Cerebellar cortex (tissue), 1 donor: ENCODE results near the gene TMEM120B.
"Not testable (repeated sequence)": the region's sequence is repeated elsewhere in the genome, so short reads cannot be mapped to it uniquely, and the experiment has no call there.

Source experiments
- DNase-seq: peaks from one replicate; pipeline ENCODE4 v3.0.0-alpha.2; 2015; ENCODE audit warnings: low spot score

The TMEM120B gene

DNA sequence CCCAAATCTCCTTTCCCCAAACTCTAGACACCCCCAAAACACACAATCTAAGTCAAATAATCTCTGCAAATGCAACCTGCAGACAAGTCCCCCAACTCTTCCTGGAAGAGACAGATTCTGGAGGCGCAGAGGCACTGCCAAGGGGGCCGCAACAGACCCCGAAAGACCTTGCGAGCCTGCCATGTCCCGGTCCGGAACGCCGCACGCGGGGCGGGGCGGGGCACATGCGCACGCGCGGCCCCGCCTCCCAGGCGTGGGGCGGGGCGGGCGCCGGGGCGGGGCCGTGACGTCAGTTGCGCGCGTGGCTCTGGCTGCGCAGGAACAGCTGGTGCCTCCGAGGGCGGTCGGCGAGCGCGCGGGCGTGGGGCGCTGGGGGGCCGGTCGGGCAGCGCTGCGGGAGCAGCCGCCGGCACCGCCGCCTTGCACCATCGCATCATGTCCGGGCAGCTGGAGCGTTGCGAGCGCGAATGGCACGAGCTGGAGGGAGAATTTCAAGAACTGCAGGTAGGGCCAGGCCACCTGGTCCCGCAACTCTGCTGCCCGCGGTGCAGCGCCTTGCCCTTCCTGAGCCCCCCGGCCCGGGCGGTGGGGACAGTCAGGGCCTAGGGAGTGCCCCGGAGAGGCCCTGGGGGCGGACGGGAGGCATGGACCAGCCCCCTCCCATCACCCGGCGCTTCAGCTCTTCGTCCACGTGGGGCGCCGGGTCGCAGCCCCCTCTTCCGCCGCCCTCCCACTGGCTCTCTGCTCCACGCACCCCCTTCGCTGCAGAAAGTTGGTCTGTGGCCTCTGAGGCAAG, at the start of gene TMEM120B:
TSS of gene TMEM120B (plus strand) at position 292 of the 796 bp plus-strand sequence. CDS start at position 436, 144 bp downstream.
- peak; percentile 74 for DNase-seq

DNA sequence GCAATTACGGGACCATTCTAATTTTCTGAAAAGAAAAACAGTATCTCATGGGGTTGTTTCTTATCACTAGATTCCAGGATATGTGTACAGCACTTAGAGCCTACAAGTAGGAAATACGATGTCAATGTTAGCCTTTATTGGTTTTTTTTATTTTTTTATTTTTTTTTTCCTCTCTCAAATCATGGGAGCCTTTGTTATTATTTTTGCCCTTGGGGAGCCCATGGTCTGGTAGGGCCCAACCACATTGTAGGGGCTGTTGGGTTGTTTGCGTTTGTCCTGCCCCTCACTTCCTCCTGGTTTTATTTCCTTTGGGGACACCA, 49.0 kb upstream of the TMEM120B start:
- DNase-seq, result no peak

DNA sequence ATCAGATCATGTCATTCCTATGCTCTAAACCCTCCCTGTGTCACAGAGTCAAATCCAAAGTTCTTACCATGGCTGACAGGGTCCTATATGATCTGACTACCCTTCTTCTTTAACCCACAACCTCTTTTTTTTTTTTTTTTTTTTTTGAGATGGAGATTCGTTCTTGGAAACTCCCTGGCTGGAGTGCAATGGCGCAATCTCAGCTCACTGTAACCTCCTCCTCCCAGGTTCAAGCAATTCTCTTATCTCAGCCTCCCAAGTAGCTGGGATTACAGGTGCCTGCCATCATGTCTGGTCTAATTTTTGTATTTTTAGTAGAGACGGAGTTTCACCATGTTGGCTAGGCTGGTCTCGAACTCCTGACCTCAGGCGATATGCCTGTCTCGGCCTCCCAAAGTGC, 45.7 kb upstream of the TMEM120B start:
- not testable (repeated sequence) for DNase-seq

DNA sequence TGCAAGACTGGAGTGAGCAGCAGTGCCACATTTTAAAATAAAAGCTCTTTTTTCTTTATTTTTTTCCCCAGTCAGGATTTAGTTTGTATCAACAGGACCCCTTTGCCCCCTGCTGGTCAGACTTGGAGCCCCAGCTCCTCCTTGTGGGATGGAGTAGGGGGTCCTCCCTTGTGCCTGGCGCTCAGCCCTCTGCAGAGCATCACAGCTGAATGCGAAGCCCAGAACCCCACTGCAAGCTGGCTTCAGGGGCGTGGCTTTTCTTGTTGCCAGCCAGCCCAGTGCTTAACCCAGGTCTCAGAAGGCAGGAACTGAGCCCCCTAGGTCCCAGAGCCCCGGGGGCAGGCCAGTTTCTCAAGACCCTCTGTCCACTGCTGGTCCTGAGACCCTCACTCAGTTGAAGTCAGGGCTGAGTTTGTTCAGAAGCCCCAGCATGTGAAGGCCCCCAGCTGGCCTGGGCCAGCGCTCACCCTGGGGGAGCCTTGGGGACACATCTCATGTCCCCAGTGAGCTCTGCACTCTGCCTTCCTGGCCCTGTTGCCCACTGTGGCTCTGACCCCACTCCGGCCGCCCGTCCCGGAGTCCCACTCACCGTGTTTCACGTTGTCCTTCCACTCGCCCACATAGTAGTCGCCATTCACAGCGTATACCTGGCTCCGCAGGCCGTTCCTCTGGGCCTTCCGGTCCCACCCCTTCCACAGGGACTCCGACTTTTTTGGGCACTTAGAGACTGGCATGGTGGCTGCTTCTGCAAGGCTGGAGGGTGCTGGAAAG, 43.6 kb upstream of the TMEM120B start:
- DNase-seq, result peak; percentile 50

DNA sequence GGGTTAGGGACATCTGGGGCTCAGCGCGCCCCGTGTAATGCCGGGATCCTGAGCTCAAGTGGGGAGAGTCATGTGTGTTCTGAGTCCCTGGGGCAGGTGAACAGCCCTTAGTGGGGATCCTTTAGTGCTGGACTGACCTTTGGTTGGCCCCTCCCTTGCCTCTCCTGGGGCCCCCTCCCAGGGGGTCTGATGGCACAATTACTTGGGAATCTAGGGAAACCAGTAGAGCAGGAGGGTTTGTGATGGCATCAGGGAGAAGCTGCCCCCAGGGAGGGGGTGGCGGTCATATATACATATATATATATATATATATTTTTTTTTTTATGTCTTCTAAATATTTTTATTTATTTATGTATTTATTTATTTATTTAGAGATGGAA, 43.0 kb upstream of the TMEM120B start, which contains the start of gene MORN3:
TSS of gene MORN3 (minus strand) at position 134 of the 380 bp plus-strand sequence. CDS start 171 bp downstream, outside the sequence.
- DNase-seq, result no peak

DNA sequence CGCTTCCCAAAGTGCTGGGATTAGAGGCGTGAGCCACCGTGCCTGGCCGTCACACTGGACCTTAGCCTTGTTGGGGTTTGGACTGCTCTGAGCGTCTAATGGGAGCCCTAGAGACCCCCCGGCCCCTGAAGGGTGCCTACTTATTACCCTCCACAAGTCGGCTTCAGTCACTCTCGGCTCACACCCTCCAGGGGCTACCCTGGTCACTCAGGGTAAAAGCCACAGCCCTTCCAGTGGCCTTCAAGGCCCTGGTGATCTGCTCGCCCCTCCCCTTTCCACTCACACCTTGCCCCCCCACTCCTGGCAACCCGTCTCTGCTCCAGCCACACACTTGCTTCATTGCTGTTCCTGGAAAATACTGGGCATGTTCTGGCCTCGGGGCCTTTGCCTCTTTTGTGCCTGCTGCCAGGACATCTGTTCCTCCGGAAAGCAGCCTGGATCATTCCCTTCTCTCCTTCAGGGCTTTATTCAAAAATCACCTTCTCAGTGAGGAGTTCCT, 39.5 kb upstream of the TMEM120B start:
- DNase-seq, result peak; percentile 46

DNA sequence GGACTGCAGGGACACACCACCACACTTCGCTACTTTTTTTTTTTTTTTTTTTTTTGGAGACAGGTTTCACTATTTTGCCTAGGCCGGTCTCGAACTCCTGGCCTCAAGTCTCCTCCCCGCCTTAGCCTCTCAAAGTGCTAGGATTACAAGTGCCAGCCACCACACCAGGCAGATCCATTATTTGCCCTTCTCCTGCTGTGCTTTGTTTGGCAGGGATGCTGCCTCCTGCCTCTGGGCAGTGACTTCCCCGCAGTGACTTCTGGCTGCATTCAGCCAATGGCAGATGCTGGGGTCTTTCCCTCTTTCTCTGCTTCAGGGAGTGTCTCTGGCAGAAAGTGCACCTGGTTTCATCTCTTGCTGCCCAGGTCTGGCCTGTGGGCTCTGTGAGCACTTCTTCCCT, 36.4 kb upstream of the TMEM120B start:
- no peak for DNase-seq

DNA sequence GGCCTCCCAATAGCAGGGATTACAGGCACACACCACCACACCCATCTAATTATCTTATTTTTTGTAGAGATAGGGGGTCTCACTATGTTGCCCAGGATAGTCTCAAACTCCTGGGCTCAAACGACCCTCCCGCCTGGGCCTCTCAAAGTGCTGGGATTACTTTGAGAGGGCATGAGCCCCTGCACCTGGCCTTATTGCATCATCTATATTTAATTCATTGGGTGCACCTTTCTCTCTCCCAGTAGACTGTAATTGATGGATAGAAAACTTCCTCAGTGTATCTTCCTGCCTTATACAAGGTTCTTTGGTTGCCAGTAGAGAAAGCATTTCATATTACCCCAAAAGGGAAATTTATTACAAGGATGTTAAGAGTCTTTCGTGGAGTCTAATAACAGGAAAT, 34.2 kb upstream of the TMEM120B start:
- no peak for DNase-seq

DNA sequence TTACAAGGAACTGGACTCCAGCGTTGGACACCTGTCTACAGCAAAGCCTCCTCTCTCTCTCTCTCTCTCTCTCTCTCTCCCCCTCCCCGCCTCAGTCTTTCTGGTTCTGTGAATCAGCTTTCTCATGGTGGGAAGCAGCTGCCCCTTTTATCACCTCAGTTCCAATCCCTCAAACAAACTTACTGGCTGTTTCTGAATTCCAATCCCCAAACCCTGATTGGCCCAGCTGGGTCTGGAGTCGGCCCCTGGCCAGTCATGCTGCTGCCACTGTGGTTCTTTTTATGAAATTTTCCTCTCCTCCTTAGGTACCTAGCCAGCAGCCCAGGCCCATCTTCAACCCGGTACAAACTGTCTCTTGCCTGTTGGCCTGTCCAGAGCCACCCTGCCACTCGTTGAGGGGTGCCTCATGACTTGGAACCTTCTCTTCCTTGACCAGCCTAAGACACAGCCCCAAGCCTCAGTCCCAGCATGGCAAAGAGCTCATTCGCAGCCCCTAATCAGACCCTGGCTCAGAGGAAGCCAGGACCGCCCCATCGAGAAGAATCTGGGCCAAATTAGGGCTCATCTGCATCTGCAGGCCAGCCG, 33.7 kb upstream of the TMEM120B start:
- no peak for DNase-seq

DNA sequence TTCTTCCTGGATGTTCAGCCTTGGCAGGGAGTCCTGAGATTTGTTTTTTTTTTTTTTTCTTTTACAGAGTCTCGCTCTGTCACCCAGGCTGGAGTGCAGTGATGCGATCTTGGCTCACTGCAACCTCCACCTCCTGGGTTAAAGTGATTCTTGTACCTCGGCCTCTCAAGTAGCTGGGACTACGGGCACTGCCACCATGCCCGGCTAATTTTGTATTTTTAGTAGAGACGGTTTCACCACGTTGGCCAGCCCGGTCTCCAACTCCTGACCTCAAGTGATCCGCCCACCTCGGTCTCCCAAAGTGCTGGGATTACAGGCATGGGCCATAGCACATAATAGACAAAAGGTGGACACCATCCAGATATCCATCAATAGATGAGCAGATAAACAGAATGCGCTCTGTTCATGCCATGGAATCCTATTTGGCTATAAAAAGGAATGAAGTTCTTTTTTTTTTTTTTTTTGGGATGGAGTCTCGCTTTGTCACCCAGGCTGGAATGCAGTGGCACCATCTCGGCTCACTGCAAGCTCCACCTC, 32.8 kb upstream of the TMEM120B start:
- DNase-seq, result not testable (repeated sequence)

DNA sequence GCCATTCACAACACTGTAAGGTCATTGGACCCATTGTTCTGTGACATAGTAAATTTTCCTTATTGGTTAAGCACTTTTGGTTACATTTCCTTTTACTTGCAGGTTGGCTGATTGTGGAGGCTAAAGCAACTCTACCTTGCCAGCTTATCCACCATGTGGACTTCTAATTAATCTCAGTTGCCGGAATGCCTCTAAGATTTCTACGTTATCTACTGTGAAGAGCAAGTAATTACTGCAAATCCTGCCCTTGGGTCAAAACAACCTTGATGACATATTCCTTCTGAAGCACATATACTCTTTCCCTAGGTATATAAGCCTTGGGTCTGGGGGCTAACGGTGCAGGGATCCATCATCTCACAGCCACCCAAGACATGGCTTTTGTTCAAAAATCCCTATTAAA, 23.6 kb upstream of the TMEM120B start:
- DNase-seq, result no peak

DNA sequence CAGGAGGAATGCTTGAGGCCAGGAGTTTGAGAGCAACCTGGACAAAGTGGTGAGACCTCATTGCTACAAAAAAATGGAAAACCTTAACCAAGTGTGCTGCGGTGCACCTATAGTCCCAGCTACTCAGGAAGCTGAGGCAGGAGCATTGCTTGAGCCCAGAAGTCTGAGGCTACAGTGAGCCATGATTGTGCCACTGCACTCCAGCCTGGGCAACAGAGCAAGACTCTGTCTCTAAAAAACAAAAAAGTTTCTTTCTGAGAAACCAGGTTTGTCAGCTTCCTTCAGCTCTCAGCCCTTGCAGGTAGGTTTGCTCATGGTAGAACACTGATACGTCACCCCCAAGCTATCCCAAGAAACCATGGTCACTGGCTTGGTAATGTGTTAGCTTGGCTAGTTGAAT, 23.1 kb upstream of the TMEM120B start:
- DNase-seq, result no peak

DNA sequence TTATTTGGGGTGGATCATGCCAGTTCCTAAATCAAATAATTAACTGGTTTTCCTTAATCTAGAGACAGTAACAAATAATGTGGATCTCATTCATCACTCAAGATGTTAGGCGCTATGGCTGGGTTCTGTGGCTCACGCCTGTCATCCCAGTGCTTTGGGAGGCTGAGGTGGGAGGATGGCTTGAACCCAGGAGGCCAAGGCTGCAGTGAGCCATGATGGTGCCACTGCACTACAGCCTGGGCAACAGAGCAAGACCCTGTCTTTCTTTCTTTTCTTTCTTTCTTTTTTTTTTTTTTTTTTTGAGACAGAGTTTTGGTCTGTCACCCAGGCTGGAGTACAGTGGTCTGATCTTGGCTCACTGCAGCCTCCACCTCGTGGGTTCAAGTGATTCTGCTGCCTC, 19.8 kb upstream of the TMEM120B start:
- not testable (repeated sequence) for DNase-seq

DNA sequence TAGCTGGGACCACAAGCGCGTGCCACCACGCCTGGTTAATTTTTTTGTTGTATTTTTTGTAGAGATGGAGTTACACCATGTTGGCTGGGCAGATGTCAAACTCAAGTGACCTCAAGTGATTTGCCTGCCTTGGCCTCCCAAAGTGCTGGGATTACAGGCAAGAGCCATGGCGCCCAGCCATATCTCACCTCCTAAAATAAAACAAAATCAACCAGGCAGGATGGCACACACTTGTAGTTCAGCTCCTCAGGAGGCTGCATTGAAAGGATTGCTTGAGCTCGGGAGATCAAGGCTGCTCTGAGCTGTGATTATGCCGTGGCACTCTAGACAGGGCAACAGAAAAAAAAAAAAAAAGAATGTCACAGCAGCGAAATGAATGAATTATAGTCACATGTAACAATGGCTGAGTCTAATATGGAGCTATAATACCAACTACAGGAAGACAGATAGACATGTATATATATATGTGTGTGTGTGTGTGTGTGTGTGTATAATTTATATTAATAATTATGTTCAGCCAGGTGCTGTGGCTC, 19.3 kb upstream of the TMEM120B start:
- DNase-seq, result no peak

DNA sequence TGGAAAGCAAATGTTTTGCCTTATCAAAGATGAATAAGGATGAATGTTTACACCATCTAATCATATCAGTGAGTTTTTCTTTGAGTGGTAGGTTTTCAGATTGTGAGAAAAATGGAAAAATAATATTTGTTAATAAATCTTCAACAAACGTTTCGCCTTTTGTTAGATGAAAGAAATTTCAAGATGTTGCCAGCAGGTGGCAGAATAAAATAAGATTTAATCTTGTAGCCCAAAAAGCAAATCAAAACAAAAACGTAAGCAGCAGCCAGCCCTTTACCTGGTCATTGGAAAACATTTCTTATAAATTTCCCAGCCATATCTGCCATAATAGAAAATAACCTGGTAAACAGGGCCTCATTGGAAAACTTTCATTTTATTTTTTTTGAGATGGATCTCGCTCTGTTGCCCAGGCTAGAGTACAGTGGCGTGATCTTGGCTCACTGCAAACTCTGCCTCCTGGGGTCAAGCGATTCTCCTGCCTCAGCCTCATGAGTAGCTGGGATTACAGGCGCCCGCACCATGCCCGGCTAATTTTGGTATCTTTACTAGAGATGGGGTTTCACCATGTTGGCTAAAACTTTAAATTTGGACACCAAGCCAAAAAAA, 15.4 kb upstream of the TMEM120B start:
- peak; percentile 88 for DNase-seq

DNA sequence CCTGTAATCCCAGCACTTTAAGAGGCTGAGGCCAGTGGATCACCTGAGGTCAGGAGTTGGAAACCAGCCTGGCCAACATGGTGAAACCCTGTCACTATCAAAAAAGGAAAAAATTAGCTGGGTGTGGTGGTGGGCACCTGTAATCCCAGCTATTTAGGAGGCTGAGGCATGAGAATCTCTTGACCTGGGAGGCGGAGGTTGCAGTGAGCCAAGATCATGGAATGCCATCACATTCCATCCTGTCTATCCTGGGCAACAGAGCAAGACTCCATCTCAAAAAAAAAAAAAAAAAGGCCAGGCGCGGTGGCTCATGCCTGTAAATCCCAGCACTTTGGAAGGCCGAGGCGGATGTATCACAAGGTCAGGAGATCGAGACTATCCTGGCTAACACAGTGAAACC, 14.7 kb upstream of the TMEM120B start:
- DNase-seq, result not testable (repeated sequence)

DNA sequence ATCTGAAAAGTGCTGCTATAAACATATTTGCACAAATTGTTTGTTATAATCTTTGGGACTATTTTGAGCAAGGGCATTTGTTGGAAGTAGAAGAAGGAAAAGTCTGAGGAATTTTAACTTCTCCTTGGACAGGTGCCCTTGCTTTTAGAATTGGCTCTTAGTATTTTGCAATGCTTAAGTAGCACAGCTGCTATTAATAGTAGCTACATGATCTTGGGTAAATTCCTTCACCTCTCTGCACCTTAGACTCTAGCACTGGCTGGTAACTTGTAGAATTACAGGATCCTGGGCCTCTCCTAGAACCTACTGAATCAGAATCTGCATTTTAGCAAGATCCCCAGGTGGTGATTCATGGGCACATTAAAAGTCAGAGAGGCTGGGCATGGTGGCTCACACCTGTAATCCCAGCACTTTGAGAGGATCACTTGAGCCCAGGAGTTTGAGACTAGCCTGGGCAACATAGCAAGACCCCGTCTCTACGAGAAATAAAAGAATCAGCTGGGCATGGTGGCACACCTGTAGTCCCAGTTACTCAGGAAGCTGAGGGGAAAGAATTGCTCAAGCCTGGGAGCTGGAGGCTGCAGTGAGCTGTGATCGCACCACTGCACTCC, 10.8 kb upstream of the TMEM120B start:
- DNase-seq, result no peak

DNA sequence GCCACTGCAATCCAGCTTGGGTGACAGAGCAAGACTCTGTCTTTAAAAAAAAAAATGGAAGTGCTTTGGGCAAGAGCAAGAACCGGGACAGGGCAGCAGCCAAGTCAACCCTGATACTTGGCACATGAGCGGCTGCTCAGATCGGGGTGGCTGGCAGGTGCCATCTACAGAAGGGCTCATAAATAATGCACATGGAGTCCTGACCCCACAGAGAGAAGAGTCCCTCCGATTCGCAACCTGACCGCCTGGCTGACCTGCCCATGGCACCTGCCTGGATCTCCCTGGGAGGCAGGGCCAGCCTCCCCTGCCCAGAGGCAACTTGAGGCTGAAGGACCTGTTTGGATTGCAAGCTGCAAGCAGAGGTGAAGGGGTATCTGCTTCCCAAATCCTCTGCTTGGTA, 9.6 kb upstream of the TMEM120B start:
- no peak for DNase-seq

DNA sequence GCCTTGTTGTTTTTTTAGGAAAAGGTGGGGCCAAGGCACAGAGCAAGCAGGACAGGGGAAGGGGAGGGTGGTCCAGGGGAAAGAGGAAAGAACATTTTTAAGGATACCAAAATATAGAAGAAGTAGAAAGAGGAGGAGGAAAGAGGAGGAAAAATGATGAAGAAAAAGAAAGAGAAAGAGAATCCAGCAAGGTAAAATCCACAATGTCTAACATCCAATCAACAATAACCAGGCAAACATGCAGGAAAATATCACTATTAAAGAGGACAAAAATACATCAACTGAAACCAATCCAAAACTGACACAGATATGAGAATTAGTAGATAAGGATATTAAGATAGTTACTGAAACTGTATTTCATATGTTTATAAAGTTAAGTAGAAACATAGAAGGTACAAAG, 7.0 kb upstream of the TMEM120B start:
- no peak for DNase-seq

DNA sequence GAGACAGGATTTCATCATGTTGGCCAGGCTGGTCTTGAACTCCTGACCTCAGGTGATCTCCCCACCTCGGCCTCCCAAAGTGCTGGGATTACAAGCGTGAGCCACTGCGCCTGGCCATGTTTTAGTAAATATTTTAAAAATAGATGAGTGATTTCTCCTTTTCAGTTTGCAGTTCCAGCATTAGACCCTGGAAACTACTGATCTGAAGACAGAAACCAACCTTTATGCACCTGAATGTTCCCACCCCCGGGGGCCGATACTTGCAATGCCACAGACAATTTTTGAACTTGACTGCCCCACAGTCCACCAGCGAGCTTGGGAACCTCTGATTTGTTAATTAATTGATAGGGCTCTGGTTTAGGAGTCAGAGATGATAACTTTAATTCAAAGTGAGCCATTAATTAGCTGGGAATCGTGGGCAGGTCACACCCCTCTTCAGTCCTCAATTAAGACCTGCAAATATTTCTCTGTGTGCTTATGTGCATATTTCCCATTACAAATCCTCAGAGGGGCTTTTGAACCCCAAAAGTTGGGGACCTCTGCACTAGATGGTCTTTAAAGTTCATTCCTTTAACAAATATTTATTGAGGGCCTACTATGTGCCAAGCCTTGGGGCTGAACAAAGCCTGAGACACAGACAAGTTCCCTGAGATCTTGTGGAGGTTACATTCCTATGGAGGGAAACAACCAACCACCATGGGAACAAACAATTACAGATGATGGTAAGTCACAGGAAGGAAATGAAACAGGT, 4.1 kb upstream of the TMEM120B start:
- no peak for DNase-seq

DNA sequence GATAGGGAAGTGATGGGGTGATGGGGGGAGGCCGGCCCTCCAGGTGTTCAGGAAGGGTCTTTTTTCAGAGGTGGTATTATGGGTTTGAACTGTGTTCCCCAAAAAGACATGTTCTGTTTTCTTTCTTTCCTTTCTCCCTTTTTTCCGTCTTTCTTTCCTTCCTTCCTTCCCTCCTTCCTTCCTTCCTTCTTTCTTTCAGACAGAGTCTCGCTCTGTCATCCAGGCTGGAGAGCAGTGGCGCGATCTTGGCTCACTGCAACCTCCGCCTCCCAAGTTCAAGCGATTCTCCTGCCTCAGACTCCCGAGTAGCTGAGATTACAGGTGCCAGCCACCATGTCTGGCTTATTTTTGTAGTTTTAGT, 3.5 kb upstream of the TMEM120B start:
- not testable (repeated sequence) for DNase-seq
